Liver (tissue), 9 donors: ENCODE data around the gene SMAD6. TPM values are rescaled to one million over a fixed set of nuclear protein-coding genes. Genes with fewer than 3 reads are reported as not detected.

Experiments
- DNase-seq: peaks from one replicate; pipeline ENCODE4 v3.0.0-alpha.2; 2017; ENCODE audit warnings: low spot score
- H3K27ac ChIP-seq, 2 donors: one replicate each; pipeline ENCODE4 v1.7.0; 2013; ENCODE audit warnings: inconsistent platforms in 2 of 2, low read length in 2 of 2, control low read depth in 1 of 2, low read depth in 1 of 2, mild to moderate bottlenecking in 1 of 2
- H3K27me3 ChIP-seq, 4 donors: one replicate each; pipeline versions ENCODE4 v1.6.1 to v1.7.0; 2013; ENCODE audit warnings: low read length in 3 of 4, inconsistent platforms in 1 of 4, mild to moderate bottlenecking in 1 of 4, moderate library complexity in 1 of 4; ENCODE audit not compliant: control insufficient read depth in 4 of 4, insufficient read depth in 4 of 4
- H3K36me3 ChIP-seq, 4 donors: one replicate each; pipeline versions ENCODE4 v1.6.1 to v1.7.0; 2013; ENCODE audit warnings: low read length in 3 of 4, mild to moderate bottlenecking in 3 of 4, low read depth in 1 of 4, moderate library complexity in 1 of 4; ENCODE audit not compliant: control insufficient read depth in 4 of 4, insufficient read depth in 3 of 4
- H3K4me1 ChIP-seq, 4 donors: one replicate each; pipeline versions ENCODE4 v1.6.1 to v1.7.0; 2013; ENCODE audit warnings: low read length in 3 of 4, mild to moderate bottlenecking in 3 of 4, moderate library complexity in 1 of 4; ENCODE audit not compliant: control insufficient read depth in 4 of 4, insufficient read depth in 4 of 4
- H3K4me3 ChIP-seq, 3 donors: one replicate each; pipeline versions ENCODE4 v1.6.1 to v1.7.0; 2013; ENCODE audit warnings: low read length in 3 of 3, control low read depth in 1 of 3, low read depth in 1 of 3, mild to moderate bottlenecking in 1 of 3
- H3K9ac ChIP-seq, 2 donors: one replicate each; pipeline ENCODE4 v1.7.0; 2013; ENCODE audit warnings: low read length in 2 of 2, mild to moderate bottlenecking in 2 of 2, moderate library complexity in 2 of 2, control low read depth in 1 of 2, low read depth in 1 of 2
- H3K9me3 ChIP-seq, 4 donors: one replicate each; pipeline versions ENCODE4 v1.6.1 to v1.7.0; 2013; ENCODE audit warnings: low read length in 3 of 4; ENCODE audit not compliant: control insufficient read depth in 4 of 4
- ATF3 ChIP-seq: IDR thresholded peaks from 2 replicates; pipeline ENCODE4 v1.6.1; 2016; ENCODE audit warnings: antibody characterized with exemption
- EGR1 ChIP-seq, 2 donors: IDR thresholded peaks; 2 replicates each; pipeline ENCODE4 v1.6.1; 2016 to 2018; ENCODE audit warnings: antibody characterized with exemption in 2 of 2, low read depth in 2 of 2
- FOXA1 ChIP-seq: IDR thresholded peaks from 2 replicates; pipeline ENCODE4 v1.6.1; 2016; ENCODE audit warnings: antibody characterized with exemption
- FOXA2 ChIP-seq: IDR thresholded peaks from 2 replicates; pipeline ENCODE4 v1.6.1; 2016; ENCODE audit warnings: antibody characterized with exemption
- GABPA ChIP-seq, 2 donors: IDR thresholded peaks in 1 of 2; conservative IDR thresholded peaks in 1 of 2; 2 replicates each; pipeline ENCODE4 v1.6.1; 2016; ENCODE audit warnings: antibody characterized with exemption in 2 of 2, mild to moderate bottlenecking in 1 of 2, moderate library complexity in 1 of 2
- HNF4A ChIP-seq, 2 donors: conservative IDR thresholded peaks; 2 replicates each; pipeline ENCODE4 v1.6.1; 2016; ENCODE audit warnings: antibody characterized with exemption in 2 of 2, mild to moderate bottlenecking in 2 of 2
- HNF4G ChIP-seq: IDR thresholded peaks from 2 replicates; pipeline ENCODE4 v1.6.1; 2016; ENCODE audit warnings: antibody characterized with exemption
- JUND ChIP-seq, 2 donors: IDR thresholded peaks; 2 replicates each; pipeline ENCODE4 v1.6.1; 2016; ENCODE audit warnings: antibody characterized with exemption in 2 of 2
- NR2F2 ChIP-seq: IDR thresholded peaks from 2 replicates; pipeline ENCODE4 v1.6.1; 2016; ENCODE audit warnings: antibody characterized with exemption
- RAD21 ChIP-seq, 2 donors: IDR thresholded peaks; 2 replicates each; pipeline ENCODE4 v1.6.1; 2016; ENCODE audit warnings: antibody characterized with exemption in 2 of 2, mild to moderate bottlenecking in 2 of 2
- RXRA ChIP-seq, 2 donors: IDR thresholded peaks; 2 replicates each; pipeline ENCODE4 v1.6.1; 2017 to 2018; ENCODE audit warnings: antibody characterized with exemption in 2 of 2, mild to moderate bottlenecking in 1 of 2
- SP1 ChIP-seq: IDR thresholded peaks from 2 replicates; pipeline ENCODE4 v1.6.1; 2018; ENCODE audit warnings: antibody characterized with exemption, mild to moderate bottlenecking
- TAF1 ChIP-seq: conservative IDR thresholded peaks from 2 replicates; pipeline ENCODE4 v1.6.1; 2016; ENCODE audit warnings: antibody characterized with exemption, mild to moderate bottlenecking
- YY1 ChIP-seq: IDR thresholded peaks from 2 replicates; pipeline ENCODE4 v1.6.1; 2016; ENCODE audit warnings: antibody characterized with exemption, mild to moderate bottlenecking
- WGBS: extraction: QIAGEN DNeasy Blood & Tissue Kit; methylation state at CpG from one replicate; pipeline ENCODE4 v1.1.7; 2013; 5-methylcytosine and 5-hydroxymethylcytosine counted together
- polyA plus RNA-seq, 2 donors: library from polyadenylated mRNA; stranded (reverse) in 1 of 2; unstranded in 1 of 2; fragments of 200-250 nt in 1 of 2; fragments of >200 nt in 1 of 2; fragmentation: Nextera tagmentation in 1 of 2; extraction: Ambion mirVana in 1 of 2; gene quantifications; one replicate each; pipeline versions ENCODE4 v1.2.1 to v1.2.3, GENCODE V29; 2013 to 2015
- total RNA-seq, 2 donors: library from RNA; depleted of rRNA; stranded (reverse); fragments of >200 nt; gene quantifications; one replicate each; pipeline ENCODE4 v1.2.3, GENCODE V29; 2014
- TF ChIP-seq, protein P1 (sequence below): fragments of 150-350 bp; IDR thresholded peaks from 2 replicates; pipeline ENCODE4 v1.5.1; 2017; ENCODE audit warnings: improper control_type of control experiment, low read depth, low read length; ENCODE audit not compliant: missing input control
- TF ChIP-seq, protein P2 (sequence below): IDR thresholded peaks from 2 replicates; pipeline ENCODE4 v1.6.1; 2016; ENCODE audit warnings: antibody characterized with exemption
- TF ChIP-seq, protein P3 (sequence below): IDR thresholded peaks from 2 replicates; pipeline ENCODE4 v1.6.1; 2016; ENCODE audit warnings: antibody characterized with exemption
- TF ChIP-seq, protein P4 (sequence below): IDR thresholded peaks from 2 replicates; pipeline ENCODE4 v1.6.1; 2016; ENCODE audit warnings: antibody characterized with exemption, mild to moderate bottlenecking
- donor health status: healthy.
- donor health status: healthy.
- donor health status: healthy.
- donor health status: healthy.
- donor health status: healthy.

The SMAD6 gene
- total and polyA plus RNA-seq, 4 donors, result 1.2 to 15.1 (median 11.0) TPM

DNA sequence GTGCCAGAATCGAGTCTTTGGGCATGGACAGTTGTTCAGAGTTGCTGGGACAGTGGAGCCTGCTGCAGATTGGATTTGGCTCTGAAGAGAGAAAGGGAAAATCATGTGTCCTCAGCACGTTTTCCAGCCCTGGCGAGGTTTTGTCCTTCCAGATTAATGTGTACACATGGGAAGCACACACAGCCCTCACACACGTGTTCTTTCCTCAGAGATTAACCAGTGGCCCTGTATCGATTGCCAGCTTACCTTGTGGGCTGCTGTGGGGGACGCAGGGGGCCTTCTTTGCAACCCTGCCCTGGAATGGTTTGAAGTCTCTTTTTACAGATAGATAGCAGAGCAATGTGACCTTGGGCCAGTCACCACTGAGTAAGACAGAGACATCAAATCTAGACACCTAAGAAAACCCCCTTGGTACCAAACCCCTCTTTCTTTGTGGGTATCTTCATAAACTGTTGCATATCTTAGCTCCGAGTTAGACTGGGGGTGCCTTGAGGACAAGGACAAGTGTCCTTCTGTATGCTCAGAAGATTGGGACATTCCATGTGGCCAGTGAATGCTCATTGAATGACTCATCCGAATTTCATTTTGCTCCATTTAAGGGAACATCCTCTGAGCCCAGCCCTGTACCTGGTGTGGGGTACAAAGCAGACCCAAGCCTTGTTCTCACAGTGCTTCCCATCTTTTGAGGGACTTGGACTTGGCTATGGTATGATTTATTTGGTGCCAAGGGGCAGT lies 48.0 kb downstream of the SMAD6 start:
- DNase-seq, result no peak
- peak overlapping the region; percentile 15 to 73 for H3K27ac ChIP-seq
- no peak overlapping the region for H3K9ac ChIP-seq
- no peak overlapping the region for H3K4me3 ChIP-seq
- H3K36me3 ChIP-seq, result no peaks in the 10 kb centered on the region
- H3K4me1 ChIP-seq, result peaks cover 2 to 28% (median 10%) of the 10 kb centered on the region in 4 donors
- TF ChIP-seq ATF3, result no peak
- TF ChIP-seq FOXA2, result peak; percentile 42
- no peak for TF ChIP-seq NR2F2
- TF ChIP-seq EGR1 (IDR thresholded peaks at IDR 0.05; ENCODE audit: low read depth in 2 of 2), result no peak
- TF ChIP-seq, protein P1, sequence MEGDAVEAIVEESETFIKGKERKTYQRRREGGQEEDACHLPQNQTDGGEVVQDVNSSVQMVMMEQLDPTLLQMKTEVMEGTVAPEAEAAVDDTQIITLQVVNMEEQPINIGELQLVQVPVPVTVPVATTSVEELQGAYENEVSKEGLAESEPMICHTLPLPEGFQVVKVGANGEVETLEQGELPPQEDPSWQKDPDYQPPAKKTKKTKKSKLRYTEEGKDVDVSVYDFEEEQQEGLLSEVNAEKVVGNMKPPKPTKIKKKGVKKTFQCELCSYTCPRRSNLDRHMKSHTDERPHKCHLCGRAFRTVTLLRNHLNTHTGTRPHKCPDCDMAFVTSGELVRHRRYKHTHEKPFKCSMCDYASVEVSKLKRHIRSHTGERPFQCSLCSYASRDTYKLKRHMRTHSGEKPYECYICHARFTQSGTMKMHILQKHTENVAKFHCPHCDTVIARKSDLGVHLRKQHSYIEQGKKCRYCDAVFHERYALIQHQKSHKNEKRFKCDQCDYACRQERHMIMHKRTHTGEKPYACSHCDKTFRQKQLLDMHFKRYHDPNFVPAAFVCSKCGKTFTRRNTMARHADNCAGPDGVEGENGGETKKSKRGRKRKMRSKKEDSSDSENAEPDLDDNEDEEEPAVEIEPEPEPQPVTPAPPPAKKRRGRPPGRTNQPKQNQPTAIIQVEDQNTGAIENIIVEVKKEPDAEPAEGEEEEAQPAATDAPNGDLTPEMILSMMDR, result no peak
- TF ChIP-seq RAD21 (IDR thresholded peaks at IDR 0.05), result no peak
- no peak for TF ChIP-seq HNF4A (conservative IDR thresholded peaks at IDR 0.05)
- TF ChIP-seq YY1, result no peak
- no peak for TF ChIP-seq TAF1
- TF ChIP-seq JUND (IDR thresholded peaks at IDR 0.05), result peak in 1 of 2 donors; percentile 68
- TF ChIP-seq GABPA (IDR thresholded peaks at IDR 0.05 in 1 of 2, conservative IDR thresholded peaks at IDR 0.05 in 1 of 2), result no peak
- TF ChIP-seq, protein P2, sequence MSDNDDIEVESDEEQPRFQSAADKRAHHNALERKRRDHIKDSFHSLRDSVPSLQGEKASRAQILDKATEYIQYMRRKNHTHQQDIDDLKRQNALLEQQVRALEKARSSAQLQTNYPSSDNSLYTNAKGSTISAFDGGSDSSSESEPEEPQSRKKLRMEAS, result peak; percentile 40
- TF ChIP-seq RXRA (IDR thresholded peaks at IDR 0.05), result peak in 1 of 2 donors; percentile 38
- TF ChIP-seq SP1, result no peak
- no peak for TF ChIP-seq HNF4G
- TF ChIP-seq, protein P3, sequence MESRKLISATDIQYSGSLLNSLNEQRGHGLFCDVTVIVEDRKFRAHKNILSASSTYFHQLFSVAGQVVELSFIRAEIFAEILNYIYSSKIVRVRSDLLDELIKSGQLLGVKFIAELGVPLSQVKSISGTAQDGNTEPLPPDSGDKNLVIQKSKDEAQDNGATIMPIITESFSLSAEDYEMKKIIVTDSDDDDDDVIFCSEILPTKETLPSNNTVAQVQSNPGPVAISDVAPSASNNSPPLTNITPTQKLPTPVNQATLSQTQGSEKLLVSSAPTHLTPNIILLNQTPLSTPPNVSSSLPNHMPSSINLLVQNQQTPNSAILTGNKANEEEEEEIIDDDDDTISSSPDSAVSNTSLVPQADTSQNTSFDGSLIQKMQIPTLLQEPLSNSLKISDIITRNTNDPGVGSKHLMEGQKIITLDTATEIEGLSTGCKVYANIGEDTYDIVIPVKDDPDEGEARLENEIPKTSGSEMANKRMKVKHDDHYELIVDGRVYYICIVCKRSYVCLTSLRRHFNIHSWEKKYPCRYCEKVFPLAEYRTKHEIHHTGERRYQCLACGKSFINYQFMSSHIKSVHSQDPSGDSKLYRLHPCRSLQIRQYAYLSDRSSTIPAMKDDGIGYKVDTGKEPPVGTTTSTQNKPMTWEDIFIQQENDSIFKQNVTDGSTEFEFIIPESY, result no peak
- TF ChIP-seq FOXA1, result no peak
- no peaks in the 10 kb centered on the region for H3K27me3 ChIP-seq
- WGBS, result 42% methylated on average over 8 of the region's 8 CpGs
- H3K9me3 ChIP-seq, result peaks cover 0 to 2% (median 0%) of the 10 kb centered on the region in 4 donors

DNA sequence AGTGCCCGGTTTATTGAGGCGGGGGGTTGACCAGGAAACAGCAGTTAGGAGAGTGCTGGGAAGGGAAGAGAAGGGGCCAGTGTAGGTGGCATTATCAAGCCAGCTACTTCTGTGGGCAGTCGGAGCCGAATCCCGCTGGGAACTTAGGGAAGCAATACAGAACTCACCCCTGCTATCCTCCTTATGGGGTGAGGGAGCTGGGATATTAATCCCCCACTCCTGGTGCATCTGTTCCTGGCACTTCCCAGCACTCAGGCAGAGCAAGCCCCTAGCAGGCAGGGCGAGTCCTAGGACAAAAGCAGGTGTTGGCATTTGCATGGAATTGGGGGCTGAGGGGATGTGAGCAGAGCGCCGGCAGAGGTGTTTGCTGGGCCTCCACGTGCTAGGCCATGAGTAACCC lies 48.6 kb downstream of the SMAD6 start:
- Histone ChIP-seq H3K4me1 (peaks cover 2 to 25% (median 10%) of the 10 kb centered on the region in 4 donors), H3K9ac (no peak overlapping the region), H3K27me3 (no peaks in the 10 kb centered on the region), H3K9me3 (peaks cover 0 to 3% (median 0%) of the 10 kb centered on the region in 4 donors), H3K4me3 (no peak overlapping the region), H3K36me3 (peaks cover 0 to 2% (median 0%) of the 10 kb centered on the region in 4 donors), H3K27ac (peak overlapping the region; percentile 15 to 28)
- no peak for DNase-seq
- 91% methylated on average over 9 of the region's 9 CpGs for WGBS
- TF ChIP-seq NR2F2 (no peak), GABPA (IDR thresholded peaks at IDR 0.05 in 1 of 2, conservative IDR thresholded peaks at IDR 0.05 in 1 of 2) (no peak), FOXA2 (no peak), YY1 (no peak), HNF4A (conservative IDR thresholded peaks at IDR 0.05) (no peak), RXRA (IDR thresholded peaks at IDR 0.05) (no peak), TAF1 (no peak), RAD21 (IDR thresholded peaks at IDR 0.05) (no peak)
- TF ChIP-seq, protein P4, sequence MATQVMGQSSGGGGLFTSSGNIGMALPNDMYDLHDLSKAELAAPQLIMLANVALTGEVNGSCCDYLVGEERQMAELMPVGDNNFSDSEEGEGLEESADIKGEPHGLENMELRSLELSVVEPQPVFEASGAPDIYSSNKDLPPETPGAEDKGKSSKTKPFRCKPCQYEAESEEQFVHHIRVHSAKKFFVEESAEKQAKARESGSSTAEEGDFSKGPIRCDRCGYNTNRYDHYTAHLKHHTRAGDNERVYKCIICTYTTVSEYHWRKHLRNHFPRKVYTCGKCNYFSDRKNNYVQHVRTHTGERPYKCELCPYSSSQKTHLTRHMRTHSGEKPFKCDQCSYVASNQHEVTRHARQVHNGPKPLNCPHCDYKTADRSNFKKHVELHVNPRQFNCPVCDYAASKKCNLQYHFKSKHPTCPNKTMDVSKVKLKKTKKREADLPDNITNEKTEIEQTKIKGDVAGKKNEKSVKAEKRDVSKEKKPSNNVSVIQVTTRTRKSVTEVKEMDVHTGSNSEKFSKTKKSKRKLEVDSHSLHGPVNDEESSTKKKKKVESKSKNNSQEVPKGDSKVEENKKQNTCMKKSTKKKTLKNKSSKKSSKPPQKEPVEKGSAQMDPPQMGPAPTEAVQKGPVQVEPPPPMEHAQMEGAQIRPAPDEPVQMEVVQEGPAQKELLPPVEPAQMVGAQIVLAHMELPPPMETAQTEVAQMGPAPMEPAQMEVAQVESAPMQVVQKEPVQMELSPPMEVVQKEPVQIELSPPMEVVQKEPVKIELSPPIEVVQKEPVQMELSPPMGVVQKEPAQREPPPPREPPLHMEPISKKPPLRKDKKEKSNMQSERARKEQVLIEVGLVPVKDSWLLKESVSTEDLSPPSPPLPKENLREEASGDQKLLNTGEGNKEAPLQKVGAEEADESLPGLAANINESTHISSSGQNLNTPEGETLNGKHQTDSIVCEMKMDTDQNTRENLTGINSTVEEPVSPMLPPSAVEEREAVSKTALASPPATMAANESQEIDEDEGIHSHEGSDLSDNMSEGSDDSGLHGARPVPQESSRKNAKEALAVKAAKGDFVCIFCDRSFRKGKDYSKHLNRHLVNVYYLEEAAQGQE, result no peak
- TF ChIP-seq, protein P3, result no peak
- TF ChIP-seq, protein P2, result no peak
- TF ChIP-seq, protein P1, result no peak
